IPS-18a (cell line): Measurements from ENCODE around the gene MTOR.
"Not testable (repeated sequence)": the region's sequence is repeated elsewhere in the genome, so short reads cannot be mapped to it uniquely, and the experiment has no call there.

Source experiments
- H3K27ac ChIP-seq: one replicate; pipeline ENCODE4 v1.5.1; 2013; ENCODE audit warnings: low read length
- H3K27me3 ChIP-seq: one replicate; pipeline ENCODE4 v1.6.1; 2013; ENCODE audit warnings: mild to moderate bottlenecking, low read length; ENCODE audit not compliant: control insufficient read depth, insufficient read depth
- H3K36me3 ChIP-seq: one replicate; pipeline ENCODE4 v1.6.1; 2013; ENCODE audit warnings: low read depth, low read length; ENCODE audit not compliant: control insufficient read depth
- H3K4me1 ChIP-seq: one replicate; pipeline ENCODE4 v1.6.1; 2013; ENCODE audit warnings: low read depth, low read length; ENCODE audit not compliant: control insufficient read depth
- H3K4me3 ChIP-seq: one replicate; pipeline ENCODE4 v1.5.1; 2013; ENCODE audit warnings: low read length
- H3K9ac ChIP-seq: one replicate; pipeline ENCODE4 v1.6.1; 2013; ENCODE audit warnings: mild to moderate bottlenecking, low read length, moderate library complexity
- H3K9me3 ChIP-seq: one replicate; pipeline ENCODE4 v1.6.1; 2013; ENCODE audit warnings: low read depth, low read length; ENCODE audit not compliant: control insufficient read depth

The MTOR gene

GRCh38 chr1:11083784-11084183 is 178.6 kb downstream of the MTOR start:
- peaks cover 56% of the 10 kb centered on the region for H3K36me3 ChIP-seq
- not testable (repeated sequence) for H3K4me1 ChIP-seq, H3K4me3 ChIP-seq

GRCh38 chr1:11080931-11081330 is 181.4 kb downstream of the MTOR start:
- Histone ChIP-seq H3K9me3 (no peaks in the 10 kb centered on the region), H3K9ac (no peak overlapping the region), H3K36me3 (peaks cover 61% of the 10 kb centered on the region), H3K4me3 (no peak overlapping the region), H3K27me3 (no peaks in the 10 kb centered on the region), H3K4me1 (no peaks in the 10 kb centered on the region), H3K27ac (no peak overlapping the region)

More at GRCh38 chr1:11083784-11084183, 178.6 kb downstream of the MTOR start:
- not testable (repeated sequence) for H3K9me3 ChIP-seq, H3K27me3 ChIP-seq, H3K27ac ChIP-seq, H3K9ac ChIP-seq

DNA sequence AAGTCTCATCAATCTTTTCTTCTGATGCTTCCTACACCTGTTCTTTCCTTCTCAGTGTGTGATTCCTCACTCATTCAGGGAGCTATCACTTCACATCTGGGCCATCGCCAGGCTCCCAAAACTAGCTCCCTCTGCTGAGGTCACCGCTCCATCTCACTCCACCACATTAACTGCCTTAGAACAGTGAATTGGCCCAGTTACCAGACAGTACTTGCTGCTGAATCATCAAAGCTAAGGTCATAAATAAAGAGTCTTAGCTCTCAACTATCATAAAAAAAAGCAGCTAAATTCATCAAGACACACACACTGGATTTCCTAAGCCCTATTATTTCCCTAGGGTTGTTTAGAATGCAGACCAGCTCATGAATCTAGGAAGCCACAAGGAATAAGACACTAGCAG is 183.7 kb downstream of the MTOR start:
- Histone ChIP-seq H3K4me3 (no peak overlapping the region), H3K9ac (no peak overlapping the region), H3K27me3 (no peaks in the 10 kb centered on the region), H3K27ac (no peak overlapping the region), H3K36me3 (peaks cover 80% of the 10 kb centered on the region), H3K4me1 (no peaks in the 10 kb centered on the region), H3K9me3 (no peaks in the 10 kb centered on the region)

DNA sequence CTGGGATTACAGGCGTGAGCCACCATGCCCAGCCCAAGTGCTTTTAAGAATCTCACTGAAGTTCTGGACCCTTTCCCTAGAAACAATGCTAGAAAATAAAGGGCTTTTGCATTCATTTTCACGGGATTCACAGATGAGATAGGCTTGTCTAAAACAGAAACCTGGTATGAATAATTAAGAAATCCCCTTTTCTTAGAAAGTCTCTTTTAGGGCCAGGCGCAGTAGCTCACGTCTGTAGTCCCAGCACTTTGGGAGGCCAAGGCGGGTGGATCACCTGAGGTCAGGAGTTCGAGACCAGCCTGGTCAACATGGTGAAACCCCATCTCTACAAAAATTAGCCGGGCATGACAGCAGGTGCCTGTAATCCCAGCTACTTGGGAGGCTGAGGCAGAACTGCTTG is 189.0 kb downstream of the MTOR start:
- H3K9me3 ChIP-seq, H3K4me3 ChIP-seq, H3K4me1 ChIP-seq, H3K9ac ChIP-seq, H3K27me3 ChIP-seq, H3K27ac ChIP-seq: not testable (repeated sequence)
- H3K36me3 ChIP-seq: peaks cover 88% of the 10 kb centered on the region

- no peak overlapping the region for H3K9ac ChIP-seq
- H3K36me3 ChIP-seq: peaks cover 91% of the 10 kb centered on the region
- no peaks in the 10 kb centered on the region for H3K27me3 ChIP-seq
- no peak overlapping the region for H3K27ac ChIP-seq
- H3K4me3 ChIP-seq: no peak overlapping the region
- no peaks in the 10 kb centered on the region for H3K9me3 ChIP-seq
- H3K4me1 ChIP-seq: no peaks in the 10 kb centered on the region
Observed at GRCh38 chr1:11072216-11072917, 190.0 kb downstream of the MTOR start.

- H3K36me3 ChIP-seq: peaks cover 87% of the 10 kb centered on the region
- H3K4me3 ChIP-seq: no peak overlapping the region
- H3K27ac ChIP-seq: no peak overlapping the region
- no peaks in the 10 kb centered on the region for H3K27me3 ChIP-seq
- H3K4me1 ChIP-seq: no peaks in the 10 kb centered on the region
- H3K9me3 ChIP-seq: no peaks in the 10 kb centered on the region
- no peak overlapping the region for H3K9ac ChIP-seq
Observed at GRCh38 chr1:11071463-11072215, 190.7 kb downstream of the MTOR start.

DNA sequence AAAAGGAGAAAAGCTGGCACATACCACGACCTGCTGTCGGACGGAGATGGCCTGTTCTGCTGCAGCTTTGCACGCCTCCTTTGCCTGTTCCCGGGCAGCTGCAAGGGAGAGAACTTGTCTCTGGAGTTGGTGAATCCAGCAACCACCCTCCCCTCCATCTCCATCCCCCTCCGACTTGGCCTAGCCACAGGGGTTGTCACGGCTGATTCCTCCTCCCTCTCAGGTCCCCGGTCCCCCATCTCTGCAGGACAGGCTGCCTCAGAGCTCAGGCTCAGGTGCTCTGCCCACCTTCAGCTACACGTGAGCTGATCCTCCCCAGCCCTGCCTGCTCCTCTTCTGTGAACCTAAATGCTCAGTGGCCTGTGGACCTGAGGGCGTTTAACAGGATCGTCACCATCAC is 191.5 kb downstream of the MTOR start:
- peaks cover 86% of the 10 kb centered on the region for H3K36me3 ChIP-seq

DNA sequence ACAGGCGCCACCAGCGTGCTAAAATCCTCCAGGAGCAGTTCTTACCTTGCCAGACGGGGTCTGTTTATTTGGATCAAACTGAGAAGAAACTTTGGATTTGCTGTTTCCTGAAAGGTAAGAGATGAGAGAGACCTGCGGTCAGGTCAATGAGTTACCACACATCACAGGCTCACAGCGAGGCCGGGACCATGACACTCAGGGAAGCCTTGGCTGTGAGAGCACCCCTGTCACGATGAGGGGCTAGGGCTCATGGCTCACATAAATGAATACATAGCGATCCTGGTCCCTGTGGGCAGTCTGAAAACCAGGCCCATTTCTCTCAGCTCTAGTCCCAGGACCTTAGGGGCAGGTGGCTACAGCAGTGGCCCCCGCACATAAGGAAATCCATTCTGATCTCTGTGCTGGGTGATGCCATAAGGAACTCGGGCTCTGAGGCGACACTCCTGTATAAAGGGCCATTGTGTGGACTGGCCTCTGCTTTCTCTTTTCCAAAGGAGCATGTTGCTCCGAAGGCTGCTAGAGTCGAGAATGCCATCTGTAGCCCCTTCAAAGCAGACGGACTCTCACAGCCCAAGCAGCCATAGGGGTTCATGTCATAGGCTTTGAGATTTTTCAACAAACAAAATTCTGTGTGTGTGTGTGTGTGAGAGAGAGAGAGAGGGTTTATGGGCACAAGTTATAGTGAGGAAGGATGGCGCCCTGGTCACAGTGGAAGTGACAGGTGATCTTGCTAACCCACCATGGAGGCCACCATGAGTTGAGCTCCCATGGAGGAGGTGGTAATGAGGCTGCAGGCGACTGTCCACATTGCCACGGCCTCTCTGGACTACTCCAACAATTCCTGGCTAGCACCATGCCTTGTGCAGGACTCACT is 193.5 kb downstream of the MTOR start:
- Histone ChIP-seq H3K36me3 (peaks cover 81% of the 10 kb centered on the region), H3K9me3 (no peaks in the 10 kb centered on the region), H3K9ac (no peak overlapping the region), H3K4me1 (no peaks in the 10 kb centered on the region), H3K27ac (no peak overlapping the region), H3K27me3 (no peaks in the 10 kb centered on the region), H3K4me3 (no peak overlapping the region)

More for the DNA sequence above, 191.5 kb downstream of the MTOR start:
- no peaks in the 10 kb centered on the region for H3K9me3 ChIP-seq
- H3K4me3 ChIP-seq: no peak overlapping the region
- H3K27ac ChIP-seq: no peak overlapping the region
- H3K4me1 ChIP-seq: no peaks in the 10 kb centered on the region
- H3K9ac ChIP-seq: no peak overlapping the region
- no peaks in the 10 kb centered on the region for H3K27me3 ChIP-seq

- H3K9me3 ChIP-seq: no peaks in the 10 kb centered on the region
- no peak overlapping the region for H3K9ac ChIP-seq
- H3K27me3 ChIP-seq: no peaks in the 10 kb centered on the region
- no peaks in the 10 kb centered on the region for H3K4me1 ChIP-seq
- H3K4me3 ChIP-seq: no peak overlapping the region
- H3K36me3 ChIP-seq: peaks cover 81% of the 10 kb centered on the region
- H3K27ac ChIP-seq: no peak overlapping the region
Observed at GRCh38 chr1:11067716-11068599, 194.4 kb downstream of the MTOR start.

DNA sequence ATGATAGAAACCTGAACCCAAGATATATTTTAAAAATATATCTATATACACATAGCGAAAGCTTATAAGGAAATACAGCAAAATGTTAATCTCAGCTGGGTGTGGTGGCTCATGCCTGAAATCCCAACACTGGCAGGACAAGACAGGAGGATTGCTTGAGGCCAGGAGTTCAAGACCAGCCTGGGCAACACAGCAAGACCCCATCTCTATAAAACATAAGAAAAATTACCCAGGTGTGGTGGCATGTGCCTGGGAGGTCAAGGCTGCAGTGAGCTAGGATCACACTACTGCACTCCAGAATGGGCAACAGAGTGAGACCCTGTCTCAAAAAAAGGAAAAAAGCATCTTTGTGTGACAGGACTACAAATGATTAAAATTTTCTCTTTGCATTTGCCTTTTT is 196.6 kb downstream of the MTOR start:
- H3K9me3 ChIP-seq: no peaks in the 10 kb centered on the region
- peaks cover 59% of the 10 kb centered on the region for H3K36me3 ChIP-seq
- no peak overlapping the region for H3K9ac ChIP-seq
- H3K27me3 ChIP-seq: no peaks in the 10 kb centered on the region
- no peak overlapping the region for H3K27ac ChIP-seq
- no peak overlapping the region for H3K4me3 ChIP-seq
- H3K4me1 ChIP-seq: no peaks in the 10 kb centered on the region

- H3K27me3 ChIP-seq: no peaks in the 10 kb centered on the region
- H3K9me3 ChIP-seq: no peaks in the 10 kb centered on the region
- H3K9ac ChIP-seq: no peak overlapping the region
- H3K27ac ChIP-seq: no peak overlapping the region
- H3K4me1 ChIP-seq: no peaks in the 10 kb centered on the region
- H3K4me3 ChIP-seq: no peak overlapping the region
- peaks cover 52% of the 10 kb centered on the region for H3K36me3 ChIP-seq
Observed at GRCh38 chr1:11064942-11065341, 197.4 kb downstream of the MTOR start.
